Gastrocnemius medialis (tissue), 4 donors: ENCODE results near the gene MAML3. TPM values are rescaled to one million over a fixed set of nuclear protein-coding genes. Genes with fewer than 3 reads are reported as not detected.
A peak's percentile ranks its signal among the peaks of the same experiment; 100 is the strongest.

Experiments used
- ATAC-seq, 2 donors: fragments of 150-250 bp; one replicate each; pipeline ENCODE4 v1.9.1; 2016
- DNase-seq, 2 donors: peaks; one replicate each; pipeline ENCODE4 v3.0.0-alpha.2; 2019
- H3K27ac ChIP-seq, 4 donors: fragments of 200-600 bp; sonication (generic); 1 replicate in 1 of 4; 2 replicates in 3 of 4; pipeline ENCODE4 v1.5.1; 2016 to 2018; ENCODE audit warnings: mild to moderate bottlenecking in 2 of 4, moderate library complexity in 1 of 4
- H3K27me3 ChIP-seq, 3 donors: fragments of 200-600 bp; sonication (generic) in 2 of 3; 1 replicate in 1 of 3; 2 replicates in 2 of 3; pipeline versions ENCODE4 v1.5.1 to v1.6.0; 2016 to 2019; ENCODE audit warnings: mild to moderate bottlenecking in 1 of 3, moderate library complexity in 1 of 3
- H3K36me3 ChIP-seq, 2 donors: fragments of 200-600 bp; sonication (generic) in 1 of 2; one replicate each; pipeline ENCODE4 v1.5.1; 2017 to 2018
- H3K4me1 ChIP-seq, 2 donors: fragments of 200-600 bp; sonication (generic) in 1 of 2; one replicate each; pipeline ENCODE4 v1.5.1; 2016 to 2017; ENCODE audit warnings: mild to moderate bottlenecking in 2 of 2
- H3K4me3 ChIP-seq, 4 donors: fragments of 200-600 bp; sonication (generic) in 3 of 4; 1 replicate in 1 of 4; 2 replicates in 3 of 4; pipeline ENCODE4 v1.5.1; 2016 to 2019; ENCODE audit warnings: mild to moderate bottlenecking in 2 of 4
- H3K9me3 ChIP-seq, 3 donors: fragments of 200-600 bp; sonication (generic) in 2 of 3; 1 replicate in 1 of 3; 2 replicates in 2 of 3; pipeline ENCODE4 v1.5.1; 2016 to 2019
- POLR2A ChIP-seq, 2 donors: fragments of 450-650 bp; IDR thresholded peaks; one replicate each; pipeline ENCODE4 v1.6.1; 2017; ENCODE audit warnings: antibody characterized with exemption in 2 of 2, mild to moderate bottlenecking in 2 of 2, moderate library complexity in 2 of 2
- in situ Hi-C, 4 donors: fragments of 200-750 bp; cut with MboI; loops; one replicate each; pipeline versions ENCODE4 v1.15.0 to v1.8.0; 2017; ENCODE audit warnings: low sequenced_read_pairs in 4 of 4
- intact Hi-C: fragments of 100-400 bp; cut with DNase I; formaldehyde crosslinking; loops from one replicate; pipeline ENCODE4 v1.15.1; 2023; ENCODE audit warnings: low total_unique reads
- total RNA-seq, 4 donors: library from RNA; depleted of rRNA; stranded (reverse); fragments of >200 nt; gene quantifications; one replicate each; pipeline versions ENCODE4 v1.1.0 to v1.2.3, GENCODE V29; 2016
- TF ChIP-seq, protein P1 (sequence below), 5 experiments: fragments of 450-650 bp in 3 of 5; fragments of 200-600 bp in 2 of 5; sonication (generic) in 2 of 5; IDR thresholded peaks in 4 of 5; conservative IDR thresholded peaks in 1 of 5; 1 replicate in 4 of 5; 2 replicates in 1 of 5; pipeline ENCODE4 v1.5.1; 2016 to 2019; ENCODE audit warnings: antibody characterized with exemption in 5 of 5, mild to moderate bottlenecking in 3 of 5, moderate library complexity in 3 of 5

MAML3 gene
- total RNA-seq, 4 donors from 2014 or later = 0.98 to 1.5 (median 1.4) TPM

DNA sequence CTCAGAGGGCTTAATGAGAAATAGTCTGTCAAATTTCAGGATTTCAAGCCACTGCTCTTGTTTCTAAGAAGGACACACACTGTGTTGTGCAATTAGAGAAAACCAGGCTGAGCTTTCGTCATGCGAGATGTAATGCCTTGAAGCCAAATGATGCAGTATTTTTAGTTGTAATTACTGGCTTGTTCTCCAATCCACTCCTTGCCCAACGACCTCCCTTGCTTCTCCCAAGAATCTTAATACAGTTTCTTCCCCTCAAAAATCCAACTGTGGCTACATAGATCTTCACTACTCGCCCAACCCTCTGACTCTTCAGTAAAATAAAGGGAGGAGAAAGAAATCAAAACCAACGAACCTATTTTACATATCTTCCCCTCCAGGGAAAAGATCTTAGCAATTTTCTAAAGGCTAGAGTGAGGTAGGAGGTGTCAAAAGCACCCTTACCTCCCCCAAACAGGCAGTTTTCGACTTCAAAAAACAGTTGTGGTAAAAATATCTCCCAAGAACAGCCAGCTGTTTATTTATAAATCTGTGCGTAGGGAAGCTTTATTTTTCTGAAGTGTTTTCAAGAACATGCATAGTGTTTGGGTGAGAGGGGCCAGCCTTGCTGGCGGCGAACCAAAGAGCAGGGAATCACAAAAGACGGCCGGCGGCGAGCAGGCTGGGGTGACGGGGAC, 419.6 kb downstream of the MAML3 start:
- in situ Hi-C loops = loop anchor here (5.0 to 25.0 kb wide), 7 partner anchors 70 to 628 kb away; partner anchors contain the start of genes MAML3 (in 3 of the 4), MGST2 (in 1 of the 4) and SCOC (in 1 of the 4)
- TF ChIP-seq, protein P1, sequence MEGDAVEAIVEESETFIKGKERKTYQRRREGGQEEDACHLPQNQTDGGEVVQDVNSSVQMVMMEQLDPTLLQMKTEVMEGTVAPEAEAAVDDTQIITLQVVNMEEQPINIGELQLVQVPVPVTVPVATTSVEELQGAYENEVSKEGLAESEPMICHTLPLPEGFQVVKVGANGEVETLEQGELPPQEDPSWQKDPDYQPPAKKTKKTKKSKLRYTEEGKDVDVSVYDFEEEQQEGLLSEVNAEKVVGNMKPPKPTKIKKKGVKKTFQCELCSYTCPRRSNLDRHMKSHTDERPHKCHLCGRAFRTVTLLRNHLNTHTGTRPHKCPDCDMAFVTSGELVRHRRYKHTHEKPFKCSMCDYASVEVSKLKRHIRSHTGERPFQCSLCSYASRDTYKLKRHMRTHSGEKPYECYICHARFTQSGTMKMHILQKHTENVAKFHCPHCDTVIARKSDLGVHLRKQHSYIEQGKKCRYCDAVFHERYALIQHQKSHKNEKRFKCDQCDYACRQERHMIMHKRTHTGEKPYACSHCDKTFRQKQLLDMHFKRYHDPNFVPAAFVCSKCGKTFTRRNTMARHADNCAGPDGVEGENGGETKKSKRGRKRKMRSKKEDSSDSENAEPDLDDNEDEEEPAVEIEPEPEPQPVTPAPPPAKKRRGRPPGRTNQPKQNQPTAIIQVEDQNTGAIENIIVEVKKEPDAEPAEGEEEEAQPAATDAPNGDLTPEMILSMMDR (IDR thresholded peaks at IDR 0.05 in 4 of 5, conservative IDR thresholded peaks at IDR 0.05 in 1 of 5) = no peak
- TF ChIP-seq POLR2A (IDR thresholded peaks at IDR 0.05) = peak in 1 of 2 donors; percentile 14
- Histone ChIP-seq H3K27ac (peak overlapping the region; percentile 70 to 85 (median 74)), H3K27me3 (no peaks in the 10 kb centered on the region), H3K4me1 (peaks cover 17 to 21% of the 10 kb centered on the region in 2 donors), H3K9me3 (no peaks in the 10 kb centered on the region), H3K4me3 (peak overlapping the region; percentile 56 to 70 (median 64)), H3K36me3 (no peaks in the 10 kb centered on the region)
- intact Hi-C loops = loop anchor here (1.0 to 5.0 kb wide), 8 partner anchors 33 to 638 kb away; partner anchors contain the start of gene SCOC
- ATAC-seq (peak; percentile 70 to 71), DNase-seq (peak; percentile 43 to 46)

DNA sequence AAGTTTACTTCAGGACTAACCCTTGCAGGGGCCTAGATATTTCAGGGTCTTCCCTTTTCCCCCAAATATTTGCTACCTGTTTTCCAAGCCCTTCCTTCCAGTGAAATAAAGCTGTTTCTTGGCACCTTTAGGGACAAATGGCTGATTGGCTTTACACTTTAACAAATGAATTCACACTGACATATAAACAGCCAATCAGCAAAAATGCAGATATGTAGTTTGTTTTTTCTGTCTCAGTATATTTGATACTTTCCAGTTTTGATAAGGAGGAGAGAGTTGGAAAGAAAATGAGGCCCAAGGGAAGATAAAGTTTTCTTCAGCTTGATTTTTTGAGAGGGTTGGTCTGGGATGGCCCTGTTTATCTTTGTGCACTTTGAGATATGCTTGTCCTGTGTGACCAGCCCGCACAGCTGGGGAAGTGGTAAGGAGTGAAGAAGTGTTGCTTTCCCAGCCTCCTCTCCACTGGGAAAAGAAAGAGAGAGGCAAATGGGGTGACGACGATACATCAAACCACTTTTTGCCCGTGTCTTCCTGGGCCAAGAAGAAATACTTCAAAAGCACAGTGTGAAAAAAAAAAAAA, 420.9 kb downstream of the MAML3 start:
- Histone ChIP-seq H3K4me3 (no peak overlapping the region), H3K4me1 (peaks cover 8 to 15% of the 10 kb centered on the region in 2 donors), H3K27ac (no peak overlapping the region), H3K36me3 (no peaks in the 10 kb centered on the region), H3K9me3 (no peaks in the 10 kb centered on the region), H3K27me3 (no peaks in the 10 kb centered on the region)
- ATAC-seq (no peak), DNase-seq (no peak)
- TF ChIP-seq POLR2A (IDR thresholded peaks at IDR 0.05) = no peak
- TF ChIP-seq, protein P1 (IDR thresholded peaks at IDR 0.05 in 4 of 5, conservative IDR thresholded peaks at IDR 0.05 in 1 of 5) = no peak
- in situ Hi-C loops (loop anchor here (5.0 to 25.0 kb wide), 7 partner anchors 68 to 629 kb away; partner anchors contain the start of genes MAML3 (in 3 of the 4), MGST2 (in 1 of the 4) and SCOC (in 1 of the 4)), intact Hi-C loops (loop anchor here (5.0 kb wide), 2 partner anchors 34 to 639 kb away; partner anchors contain the start of gene SCOC)

DNA sequence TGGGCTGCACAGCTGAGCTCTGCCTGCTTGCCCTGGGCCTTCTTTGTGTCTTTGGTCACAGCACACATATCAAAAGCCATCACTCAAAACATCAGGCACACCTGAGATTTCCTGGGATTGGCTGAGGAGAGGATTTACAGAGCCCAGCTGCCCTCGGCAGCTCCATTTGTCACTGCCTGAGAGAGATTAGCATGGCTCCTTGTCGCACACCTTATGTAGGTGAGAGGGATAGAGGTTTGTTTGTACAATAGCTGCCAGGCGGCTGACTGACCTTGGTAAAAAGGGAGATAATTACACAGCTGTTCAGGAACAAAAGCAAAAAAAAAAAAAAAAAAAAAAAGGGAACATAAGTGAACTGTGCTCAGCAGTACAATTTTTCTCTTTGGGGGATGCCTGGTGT, 425.1 kb downstream of the MAML3 start:
- TF ChIP-seq POLR2A (IDR thresholded peaks at IDR 0.05) = no peak
- TF ChIP-seq, protein P1 (IDR thresholded peaks at IDR 0.05 in 4 of 5, conservative IDR thresholded peaks at IDR 0.05 in 1 of 5) = no peak
- intact Hi-C loops = no loop called here
- no peaks in the 10 kb centered on the region for H3K27me3 ChIP-seq
- ATAC-seq (no peak), DNase-seq (no peak)
- H3K27ac ChIP-seq = no peak overlapping the region
- peaks cover 1 to 6% of the 10 kb centered on the region in 2 donors for H3K4me1 ChIP-seq
- in situ Hi-C loops = loop anchor here in 2 of 4 donors (25.0 kb wide), 2 partner anchors 433 to 633 kb away; partner anchors contain the start of genes MAML3 (in 1 of the 2) and SCOC (in 1 of the 2)
- H3K9me3 ChIP-seq = no peaks in the 10 kb centered on the region
- H3K4me3 ChIP-seq = no peak overlapping the region
- no peaks in the 10 kb centered on the region for H3K36me3 ChIP-seq

DNA sequence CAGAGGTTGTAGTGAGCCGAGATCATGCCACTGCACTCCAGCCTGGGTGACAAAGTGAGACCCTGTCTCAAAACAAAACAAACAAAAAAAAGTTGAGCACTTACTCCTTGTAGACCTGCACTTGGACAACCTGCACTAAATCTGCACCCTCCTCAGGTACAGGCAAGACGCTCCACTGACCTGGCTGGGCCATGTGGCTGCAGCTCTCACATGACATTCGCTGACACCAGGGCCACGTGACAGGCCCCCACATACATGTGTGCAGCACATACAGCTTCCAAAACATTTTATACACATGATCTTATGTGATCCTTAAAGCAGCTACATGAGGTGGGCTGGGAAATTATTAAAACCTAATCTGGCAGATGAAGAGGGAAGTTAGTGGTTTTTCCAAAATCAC, 425.8 kb downstream of the MAML3 start:
- in situ Hi-C loops = loop anchor here in 2 of 4 donors (25.0 kb wide), 2 partner anchors 434 to 634 kb away; partner anchors contain the start of genes MAML3 (in 1 of the 2) and SCOC (in 1 of the 2)
- ATAC-seq = no peak
- no peak overlapping the region for H3K27ac ChIP-seq

More for the DNA sequence above, 425.8 kb downstream of the MAML3 start:
- H3K9me3 ChIP-seq = no peaks in the 10 kb centered on the region
- H3K27me3 ChIP-seq = no peaks in the 10 kb centered on the region
- H3K4me3 ChIP-seq = no peak overlapping the region
- TF ChIP-seq, protein P1 (IDR thresholded peaks at IDR 0.05 in 4 of 5, conservative IDR thresholded peaks at IDR 0.05 in 1 of 5) = no peak
- TF ChIP-seq POLR2A (IDR thresholded peaks at IDR 0.05) = no peak
- DNase-seq = no peak
- intact Hi-C loops = no loop called here
- H3K4me1 ChIP-seq = no peaks in the 10 kb centered on the region
- no peaks in the 10 kb centered on the region for H3K36me3 ChIP-seq
